Activated CD4-positive, alpha-beta T cell treated with anti-CD3 and anti-CD28 coated beads for 24 hours (primary cell): ENCODE results near the gene MRPL39.

Experiments used
- DNase-seq, 2 donors: peaks; one replicate each; pipeline ENCODE4 v3.0.0-alpha.2; 2020; ENCODE audit warnings: low read depth in 2 of 2

MRPL39 gene

DNA sequence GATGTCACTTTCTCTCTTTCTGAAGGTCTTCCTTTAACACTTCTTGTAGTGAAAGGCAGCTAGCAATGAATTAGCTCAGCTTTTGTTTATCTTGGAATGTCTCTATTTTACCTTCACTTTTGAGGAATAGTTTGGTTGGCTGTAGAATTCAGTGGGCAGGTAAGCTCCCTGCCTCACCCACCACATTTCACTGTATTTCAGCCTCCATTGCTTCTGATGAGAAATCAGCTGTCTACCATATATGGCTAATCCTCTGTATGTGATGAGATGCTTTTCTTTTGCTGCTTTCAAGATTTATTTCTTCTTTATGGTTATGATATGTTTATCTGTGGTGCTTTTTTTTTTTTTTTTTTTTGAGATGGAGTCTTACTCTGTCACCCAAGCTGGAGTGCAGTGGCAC is 70.1 kb downstream of the MRPL39 start:
- no peak for DNase-seq

DNA sequence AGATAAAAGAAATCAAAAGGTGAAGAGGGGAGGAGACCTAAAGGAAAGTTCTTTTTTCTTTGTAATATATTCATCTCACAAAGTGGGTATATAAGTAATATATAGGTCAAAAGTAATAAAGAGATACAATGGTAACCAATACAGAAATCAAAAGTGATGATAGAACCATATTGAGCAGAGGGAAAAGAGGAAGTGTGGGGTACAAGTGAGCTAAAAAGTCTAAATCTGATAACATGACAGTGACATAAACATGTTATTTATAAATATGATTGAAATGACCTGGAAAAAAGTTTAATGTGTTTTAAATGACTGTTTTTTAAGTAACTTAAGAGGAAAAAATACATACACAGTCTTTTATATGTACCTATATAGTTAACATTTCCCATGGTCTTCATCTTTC is 70.5 kb downstream of the MRPL39 start:
- no peak for DNase-seq

DNA sequence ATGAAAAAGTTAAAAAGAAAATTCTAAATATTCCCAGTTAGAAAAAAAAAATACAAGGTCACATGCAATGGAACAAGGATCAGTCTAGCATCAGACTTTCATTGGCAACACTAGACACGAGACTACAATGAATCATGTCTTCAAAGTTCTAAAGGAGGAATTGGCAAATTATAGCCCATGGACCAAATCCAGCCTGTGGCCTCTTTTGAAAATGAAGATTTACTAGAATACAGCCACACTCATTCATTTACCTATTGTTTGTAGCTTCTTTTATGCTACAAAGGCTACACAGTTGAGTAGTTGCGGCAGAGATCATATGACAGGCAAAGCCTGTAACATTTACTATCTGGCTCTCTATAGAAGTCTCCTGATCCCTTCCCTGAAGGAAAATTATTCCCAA is 71.4 kb downstream of the MRPL39 start:
- no peak for DNase-seq
